H9 (cell line): Measurements from ENCODE around the gene RFX8. TPM values are rescaled to one million over a fixed set of nuclear protein-coding genes. Genes with fewer than 3 reads are reported as not detected.

ENCODE experiments used
- DNase-seq: peaks from one replicate; pipeline ENCODE4 v3.0.0-alpha.2; 2017
- H2AFZ ChIP-seq: one replicate; pipeline ENCODE4 v1.6.1; 2013; ENCODE audit warnings: mild to moderate bottlenecking, low read length, control low read depth, moderate library complexity
- H2AK5ac ChIP-seq: 2 replicates; pipeline ENCODE4 v1.6.1; 2013; ENCODE audit warnings: low read length, control low read depth, mixed read lengths; ENCODE audit not compliant: insufficient read length
- H2BK120ac ChIP-seq: one replicate; pipeline ENCODE4 v1.6.1; 2013; ENCODE audit warnings: low read depth, mild to moderate bottlenecking, low read length, control low read depth, inconsistent platforms; ENCODE audit not compliant: poor library complexity, severe bottlenecking
- H2BK12ac ChIP-seq: 2 replicates; pipeline ENCODE4 v1.6.1; 2013; ENCODE audit warnings: low read length, control low read depth, mixed read lengths, low read depth; ENCODE audit not compliant: insufficient read length
- H2BK15ac ChIP-seq: 2 replicates; pipeline ENCODE4 v1.6.1; 2013; ENCODE audit warnings: low read depth, low read length, control low read depth
- H2BK20ac ChIP-seq: one replicate; pipeline ENCODE4 v1.6.1; 2013; ENCODE audit warnings: low read depth, mild to moderate bottlenecking, low read length, control low read depth, inconsistent platforms; ENCODE audit not compliant: poor library complexity, severe bottlenecking
- H2BK5ac ChIP-seq: 2 replicates; pipeline ENCODE4 v1.6.1; 2013; ENCODE audit warnings: low read length, control low read depth, mixed read lengths; ENCODE audit not compliant: insufficient read length
- H3K14ac ChIP-seq: 2 replicates; pipeline ENCODE4 v1.6.1; 2013; ENCODE audit warnings: low read length, control low read depth; ENCODE audit not compliant: insufficient read depth
- H3K18ac ChIP-seq: 2 replicates; pipeline ENCODE4 v1.6.1; 2013; ENCODE audit warnings: low read depth, mild to moderate bottlenecking, mixed read lengths, low read length, control low read depth; ENCODE audit not compliant: insufficient read length
- H3K23ac ChIP-seq: 2 replicates; pipeline ENCODE4 v1.6.1; 2013; ENCODE audit warnings: low read length, control low read depth, mixed read lengths, low read depth; ENCODE audit not compliant: insufficient read length
- H3K23me2 ChIP-seq: 2 replicates; pipeline ENCODE4 v1.6.1; 2013; ENCODE audit warnings: low read depth, mild to moderate bottlenecking, mixed read lengths, low read length, control low read depth; ENCODE audit not compliant: insufficient read length, poor library complexity, severe bottlenecking
- H3K27ac ChIP-seq: 2 replicates; pipeline ENCODE4 v1.5.1; 2013; ENCODE audit warnings: low read length, control low read depth, mixed read lengths, low read depth; ENCODE audit not compliant: insufficient read length
- H3K27me3 ChIP-seq: 2 replicates; pipeline ENCODE4 v1.6.1; 2013; ENCODE audit warnings: low read length, control low read depth, inconsistent platforms; ENCODE audit not compliant: insufficient read depth
- H3K4ac ChIP-seq: 2 replicates; pipeline ENCODE4 v1.6.1; 2013; ENCODE audit warnings: low read depth, mild to moderate bottlenecking, control low read depth, inconsistent platforms, low read length, moderate library complexity
- H3K4me1 ChIP-seq: 2 replicates; pipeline ENCODE4 v1.6.1; 2013; ENCODE audit warnings: low read length, control low read depth, inconsistent platforms; ENCODE audit not compliant: insufficient read depth
- H3K4me2 ChIP-seq: 2 replicates; pipeline ENCODE4 v1.6.1; 2013; ENCODE audit warnings: low read length, control low read depth, mixed read lengths; ENCODE audit not compliant: insufficient read length, insufficient read depth
- H3K56ac ChIP-seq: 2 replicates; pipeline ENCODE4 v1.6.1; 2013; ENCODE audit warnings: low read depth, mild to moderate bottlenecking, mixed read lengths, low read length, control low read depth; ENCODE audit not compliant: insufficient read length
- H3K79me1 ChIP-seq: 2 replicates; pipeline ENCODE4 v1.6.1; 2013; ENCODE audit warnings: low read depth, mild to moderate bottlenecking, moderate library complexity, low read length, control low read depth, inconsistent platforms; ENCODE audit not compliant: insufficient read depth, poor library complexity, severe bottlenecking
- H3K79me2 ChIP-seq: 2 replicates; pipeline ENCODE4 v1.6.1; 2013; ENCODE audit warnings: low read length, control low read depth, inconsistent platforms; ENCODE audit not compliant: insufficient read depth
- H3K9ac ChIP-seq: 2 replicates; pipeline ENCODE4 v1.6.1; 2013; ENCODE audit warnings: low read length, control low read depth, mixed read lengths; ENCODE audit not compliant: insufficient read length; ENCODE audit errors: extremely low read depth
- H3K9me3 ChIP-seq: one replicate; pipeline ENCODE4 v1.6.1; 2013; ENCODE audit warnings: low read depth, low read length, inconsistent platforms; ENCODE audit not compliant: control insufficient read depth
- H3T11ph ChIP-seq: one replicate; pipeline ENCODE4 v1.6.1; 2013; ENCODE audit warnings: mild to moderate bottlenecking, low read length, control low read depth, inconsistent platforms
- H4K20me1 ChIP-seq: one replicate; pipeline ENCODE4 v1.6.1; 2013; ENCODE audit not compliant: control insufficient read depth, insufficient read length, insufficient read depth
- H4K5ac ChIP-seq: 2 replicates; pipeline ENCODE4 v1.6.1; 2013; ENCODE audit warnings: low read depth, mild to moderate bottlenecking, mixed read lengths, low read length, control low read depth; ENCODE audit not compliant: insufficient read length
- H4K8ac ChIP-seq: replicated peaks from 2 replicates; pipeline ENCODE4 v1.6.1; 2013; ENCODE audit warnings: low read length, control low read depth, mixed read lengths, low read depth; ENCODE audit not compliant: insufficient read length
- H4K91ac ChIP-seq: 2 replicates; pipeline ENCODE4 v1.6.1; 2013; ENCODE audit warnings: low read depth, mild to moderate bottlenecking, moderate library complexity, mixed read lengths, low read length, control low read depth; ENCODE audit not compliant: insufficient read length
- H3K27ac Mint-ChIP-seq, 3 experiments: 2 replicates in 2 of 3; 3 replicates in 1 of 3; pipeline ENCODE4 v1.8.0; 2020 to 2021; ENCODE audit warnings: mixed read lengths in 3 of 3, mild to moderate bottlenecking in 1 of 3, moderate library complexity in 1 of 3
- H3K27me3 Mint-ChIP-seq: 2 replicates; pipeline ENCODE4 v1.8.0; 2021; ENCODE audit warnings: low read depth, mild to moderate bottlenecking, moderate library complexity, mixed read lengths
- H3K36me3 Mint-ChIP-seq, 3 experiments: 2 replicates in 2 of 3; 3 replicates in 1 of 3; pipeline ENCODE4 v1.8.0; 2020 to 2021; ENCODE audit warnings: low read depth in 3 of 3, mixed read lengths in 3 of 3; ENCODE audit not compliant: insufficient read depth in 1 of 3
- H3K4me1 Mint-ChIP-seq, 2 experiments: 2 replicates each; pipeline ENCODE4 v1.8.0; 2020; ENCODE audit warnings: mixed read lengths in 2 of 2
- H3K4me3 Mint-ChIP-seq, 2 experiments: 2 replicates in 1 of 2; 3 replicates in 1 of 2; pipeline ENCODE4 v1.8.0; 2020 to 2021; ENCODE audit warnings: mild to moderate bottlenecking in 2 of 2, mixed read lengths in 2 of 2, moderate library complexity in 1 of 2
- H3K9me3 Mint-ChIP-seq, 2 experiments: 2 replicates in 1 of 2; 3 replicates in 1 of 2; pipeline ENCODE4 v1.8.0; 2020; ENCODE audit warnings: mild to moderate bottlenecking in 2 of 2, mixed read lengths in 2 of 2, moderate library complexity in 1 of 2
- CTCF ChIP-seq: fragments of 200-600 bp; sonication (generic); conservative IDR thresholded peaks from 3 replicates; pipeline ENCODE4 v1.8.0; 2021; ENCODE audit warnings: antibody characterized with exemption, mild to moderate bottlenecking
- WGBS: extraction: QIAGEN DNeasy Blood & Tissue Kit; methylation state at CpG from one replicate; pipeline ENCODE4 v1.1.7; 2013; ENCODE audit warnings: missing lambda C conversion rate, low lambda C conversion rate, mixed read lengths; ENCODE audit not compliant: insufficient read length; ENCODE audit errors: extremely low coverage; 5-methylcytosine and 5-hydroxymethylcytosine counted together
- total RNA-seq: library from RNA; stranded (reverse); gene quantifications from 2 replicates; pipeline ENCODE4 v1.2.1, GENCODE V29; 2021

Gene RFX8
- total RNA-seq, 1 experiment from 2014 or later = 0.22 TPM

DNA sequence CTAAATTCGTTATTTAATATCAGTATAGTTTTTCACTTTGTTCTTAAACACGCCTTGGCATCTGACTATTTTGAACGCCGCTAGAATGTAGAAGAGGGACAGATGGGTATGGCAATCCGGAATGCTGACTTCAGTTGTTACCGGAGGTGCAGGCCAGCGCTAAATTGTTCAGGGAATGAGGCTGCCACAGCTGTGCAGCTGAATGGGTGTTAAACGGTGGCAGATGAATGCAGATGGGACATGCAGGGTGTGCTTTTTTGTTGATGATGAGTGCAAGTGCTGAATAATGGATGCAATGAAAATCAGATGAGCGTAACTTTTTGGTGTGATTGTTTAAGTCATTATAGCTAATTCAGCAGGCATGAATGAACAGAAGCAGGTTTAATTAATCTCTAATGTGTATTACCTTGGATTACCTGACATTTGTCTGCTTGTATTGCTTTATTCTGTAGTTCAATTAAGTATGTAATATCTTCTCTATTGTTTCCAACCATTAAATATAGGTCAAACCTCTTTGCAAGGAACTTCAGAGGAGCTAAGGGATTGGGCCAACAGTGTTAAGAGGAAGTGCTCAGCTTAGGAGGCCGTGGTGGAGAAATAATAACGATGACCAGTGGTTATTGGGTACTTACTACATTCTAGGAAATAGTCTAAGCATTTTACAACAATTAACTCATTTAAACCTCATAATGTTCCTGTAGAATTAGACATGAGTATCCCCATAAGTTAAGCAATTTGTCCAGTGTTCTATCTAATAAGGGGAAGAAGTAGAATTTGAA is 75.7 kb downstream of the RFX8 start:
- Histone ChIP-seq H3K14ac (no peak overlapping the region), H3K27me3 (no peaks in the 10 kb centered on the region; the same call in 1 of the 2 replicates), H3K4me2 (no peak overlapping the region), H3K56ac (no peak overlapping the region), H4K5ac (no peak overlapping the region), H2AFZ (no peak overlapping the region), H3K4ac (no peak overlapping the region), H2BK12ac (no peak overlapping the region), H3K27ac (no peak overlapping the region), H2BK20ac (no peak overlapping the region), H3K23ac (no peak overlapping the region), H4K8ac (no peak overlapping the region), H3K79me2 (no peaks in the 10 kb centered on the region), H3K23me2 (no peaks in the 10 kb centered on the region), H2AK5ac (no peak overlapping the region), H3K4me1 (no peaks in the 10 kb centered on the region; the same call in 1 of the 2 replicates), H4K20me1 (no peaks in the 10 kb centered on the region), H4K91ac (no peak overlapping the region), H2BK5ac (no peak overlapping the region), H3K9ac (no peak overlapping the region), H3K9me3 (no peaks in the 10 kb centered on the region), H2BK15ac (no peak overlapping the region), H3K79me1 (no peaks in the 10 kb centered on the region), H3T11ph (no peak overlapping the region), H3K18ac (no peak overlapping the region), H2BK120ac (no peak overlapping the region)
- Mint-ChIP-seq H3K27ac (no peak overlapping the region), H3K27me3 (no peaks in the 10 kb centered on the region; the same call in 1 of the 2 replicates), H3K4me1 (peaks cover 18 to 19% of the 10 kb centered on the region in 2 experiments), H3K4me3 (no peak overlapping the region), H3K9me3 (no peaks in the 10 kb centered on the region), H3K36me3 (no peaks in the 10 kb centered on the region)
- no CpG with 5 or more reads among the region's 11 CpGs for WGBS
- TF ChIP-seq CTCF = no peak
- no peak for DNase-seq
